WTC11 (cell line): ENCODE data around the gene TAS1R2. TPM values are rescaled to one million over a fixed set of nuclear protein-coding genes. Genes with fewer than 3 reads are reported as not detected.

Experiments
- ATAC-seq: fragments of 200-7000 bp; cut with Tn5 transposase; 2 replicates; pipeline ENCODE4 v1.10.0; 2021; ENCODE audit warnings: mild to moderate bottlenecking, moderate library complexity
- CTCF ChIA-PET: fragments of 300-600 bp; sonication (Branson Sonifier 250); formaldehyde crosslinking; loops from one replicate; lab custom pipeline; 2021; ENCODE audit warnings: antibody characterized with exemption; lab: Charles Lee
- POLR2A ChIA-PET: fragments of 350-600 bp; sonication (Branson Sonifier 250); formaldehyde crosslinking; loops from one replicate; lab custom pipeline; 2021; ENCODE audit warnings: antibody characterized with exemption; lab: Charles Lee
- DNase-seq: peaks from one replicate; pipeline ENCODE4 v3.0.0; 2021; ENCODE audit warnings: low spot score
- H3K27ac Mint-ChIP-seq: 2 replicates; pipeline ENCODE4 v1.8.0; 2021; ENCODE audit warnings: mixed read lengths
- H3K27me3 Mint-ChIP-seq: 2 replicates; pipeline ENCODE4 v1.8.0; 2021; ENCODE audit warnings: low read depth, mild to moderate bottlenecking, moderate library complexity, mixed read lengths
- H3K36me3 Mint-ChIP-seq: 2 replicates; pipeline ENCODE4 v1.8.0; 2021; ENCODE audit warnings: mixed read lengths
- H3K4me1 Mint-ChIP-seq: 2 replicates; pipeline ENCODE4 v1.8.0; 2022; ENCODE audit warnings: mixed read lengths
- H3K4me3 Mint-ChIP-seq: 2 replicates; pipeline ENCODE4 v1.8.0; 2021; ENCODE audit warnings: mild to moderate bottlenecking, moderate library complexity, mixed read lengths
- H3K9me3 Mint-ChIP-seq: 2 replicates; pipeline ENCODE4 v1.8.0; 2021; ENCODE audit warnings: mixed read lengths
- ATF3 ChIP-seq: sonication (generic); formaldehyde crosslinking; conservative IDR thresholded peaks from 2 replicates; pipeline ENCODE4 v1.8.1; 2022; ENCODE audit warnings: mild to moderate bottlenecking, missing genetic modification reagents
- CBFB ChIP-seq: sonication (generic); formaldehyde crosslinking; IDR thresholded peaks from 2 replicates; pipeline ENCODE4 v1.8.1; 2022; ENCODE audit warnings: mild to moderate bottlenecking, low read depth, missing genetic modification reagents
- CTCF ChIP-seq: fragments of 200-600 bp; IDR thresholded peaks from 2 replicates; pipeline ENCODE4 v1.8.0; 2022; ENCODE audit warnings: antibody characterized with exemption
- JAZF1 ChIP-seq: fragments of 250-450 bp; sonication (Bioruptor Pico); IDR thresholded peaks from 2 replicates; pipeline ENCODE4 v1.9.0; 2021; ENCODE audit warnings: moderate library complexity, mild to moderate bottlenecking, inconsistent platforms
- NR2C2 ChIP-seq: sonication (generic); formaldehyde crosslinking; IDR thresholded peaks from 2 replicates; pipeline ENCODE4 v1.8.0; 2022; ENCODE audit warnings: mild to moderate bottlenecking, missing genetic modification reagents
- RELA ChIP-seq: sonication (generic); formaldehyde crosslinking; IDR thresholded peaks from 2 replicates; pipeline ENCODE4 v1.8.1; 2022; ENCODE audit warnings: missing genetic modification reagents, mild to moderate bottlenecking, borderline replicate concordance
- SOX15 ChIP-seq: fragments of 250-450 bp; sonication (Bioruptor Pico); IDR thresholded peaks from 2 replicates; pipeline ENCODE4 v1.9.0; 2021; ENCODE audit warnings: mild to moderate bottlenecking
- TP53 ChIP-seq: sonication (generic); formaldehyde crosslinking; IDR thresholded peaks from 2 replicates; pipeline ENCODE4 v1.8.1; 2023; ENCODE audit warnings: mild to moderate bottlenecking, missing genetic modification reagents
- ZBTB43 ChIP-seq: sonication (generic); formaldehyde crosslinking; IDR thresholded peaks from 2 replicates; pipeline ENCODE4 v1.8.1; 2023; ENCODE audit warnings: mild to moderate bottlenecking, missing genetic modification reagents
- ZMAT4 ChIP-seq: fragments of 250-450 bp; sonication (Bioruptor Pico); IDR thresholded peaks from 2 replicates; pipeline ENCODE4 v1.9.0; 2021; ENCODE audit warnings: mild to moderate bottlenecking
- ZNF396 ChIP-seq: fragments of 250-450 bp; sonication (Bioruptor Pico); IDR thresholded peaks from 2 replicates; pipeline ENCODE4 v1.8.0; 2021; ENCODE audit warnings: mild to moderate bottlenecking, moderate library complexity, borderline replicate concordance
- total RNA-seq: library from RNA; stranded (reverse); gene quantifications from 3 replicates; pipeline ENCODE4 v1.2.3, GENCODE V29; 2021
- TF ChIP-seq, protein P1 (sequence below): sonication (generic); formaldehyde crosslinking; IDR thresholded peaks from 2 replicates; pipeline ENCODE4 v1.8.0; 2023; ENCODE audit warnings: missing genetic modification reagents, mild to moderate bottlenecking, borderline replicate concordance
- TF ChIP-seq, protein P2 (sequence below): sonication (generic); formaldehyde crosslinking; IDR thresholded peaks from 2 replicates; pipeline ENCODE4 v1.8.1; 2022; ENCODE audit warnings: mild to moderate bottlenecking, missing genetic modification reagents, moderate library complexity, borderline replicate concordance

The TAS1R2 gene
- total RNA-seq, 1 experiment from 2014 or later, result not detected

DNA sequence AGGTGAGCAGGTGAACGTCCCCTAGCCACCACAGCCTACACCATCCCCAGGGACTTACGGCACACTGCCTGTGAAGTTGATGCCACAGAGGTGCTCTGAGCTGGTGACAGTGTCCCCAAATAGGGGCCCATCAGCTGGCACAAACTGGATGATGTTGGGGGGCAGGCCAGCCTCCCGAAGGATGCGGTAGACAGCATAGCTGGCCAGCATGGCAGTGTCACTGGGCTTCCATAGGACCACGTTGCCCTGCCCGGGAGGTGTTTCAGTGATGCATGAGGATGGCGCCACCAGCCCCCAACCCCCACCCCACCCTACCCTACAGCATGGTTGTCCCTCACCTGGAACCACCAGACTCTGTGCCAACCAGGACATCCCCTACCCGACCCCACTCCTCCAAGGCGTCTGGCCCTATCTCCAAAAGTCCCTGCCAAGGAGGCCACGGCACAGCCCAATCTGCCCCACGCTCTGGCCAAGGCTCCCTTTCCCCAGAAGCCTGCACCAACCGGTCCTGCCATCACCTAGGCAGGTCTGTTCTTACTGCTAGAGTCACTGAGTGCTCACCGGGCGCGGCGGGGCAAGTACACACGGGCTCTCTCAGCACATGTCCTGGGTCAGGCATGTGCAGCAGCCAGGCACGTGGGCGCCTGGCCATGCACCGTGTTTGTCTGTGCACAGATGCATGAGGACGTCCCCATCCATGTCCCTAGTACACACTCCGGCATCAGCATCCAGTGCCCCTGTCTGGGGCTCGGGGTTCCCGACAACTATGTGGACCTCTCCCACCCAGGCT is 22.4 kb upstream of the TAS1R2 start:
- Mint-ChIP-seq H3K27ac (no peak overlapping the region), H3K36me3 (peaks cover 6% of the 10 kb centered on the region; the same call in 1 of the 2 replicates), H3K4me1 (no peaks in the 10 kb centered on the region; the same call in 1 of the 2 replicates), H3K27me3 (no peaks in the 10 kb centered on the region), H3K9me3 (no peaks in the 10 kb centered on the region), H3K4me3 (no peak overlapping the region)
- ATAC-seq (no peak), DNase-seq (no peak)
- TF ChIP-seq, protein P1, sequence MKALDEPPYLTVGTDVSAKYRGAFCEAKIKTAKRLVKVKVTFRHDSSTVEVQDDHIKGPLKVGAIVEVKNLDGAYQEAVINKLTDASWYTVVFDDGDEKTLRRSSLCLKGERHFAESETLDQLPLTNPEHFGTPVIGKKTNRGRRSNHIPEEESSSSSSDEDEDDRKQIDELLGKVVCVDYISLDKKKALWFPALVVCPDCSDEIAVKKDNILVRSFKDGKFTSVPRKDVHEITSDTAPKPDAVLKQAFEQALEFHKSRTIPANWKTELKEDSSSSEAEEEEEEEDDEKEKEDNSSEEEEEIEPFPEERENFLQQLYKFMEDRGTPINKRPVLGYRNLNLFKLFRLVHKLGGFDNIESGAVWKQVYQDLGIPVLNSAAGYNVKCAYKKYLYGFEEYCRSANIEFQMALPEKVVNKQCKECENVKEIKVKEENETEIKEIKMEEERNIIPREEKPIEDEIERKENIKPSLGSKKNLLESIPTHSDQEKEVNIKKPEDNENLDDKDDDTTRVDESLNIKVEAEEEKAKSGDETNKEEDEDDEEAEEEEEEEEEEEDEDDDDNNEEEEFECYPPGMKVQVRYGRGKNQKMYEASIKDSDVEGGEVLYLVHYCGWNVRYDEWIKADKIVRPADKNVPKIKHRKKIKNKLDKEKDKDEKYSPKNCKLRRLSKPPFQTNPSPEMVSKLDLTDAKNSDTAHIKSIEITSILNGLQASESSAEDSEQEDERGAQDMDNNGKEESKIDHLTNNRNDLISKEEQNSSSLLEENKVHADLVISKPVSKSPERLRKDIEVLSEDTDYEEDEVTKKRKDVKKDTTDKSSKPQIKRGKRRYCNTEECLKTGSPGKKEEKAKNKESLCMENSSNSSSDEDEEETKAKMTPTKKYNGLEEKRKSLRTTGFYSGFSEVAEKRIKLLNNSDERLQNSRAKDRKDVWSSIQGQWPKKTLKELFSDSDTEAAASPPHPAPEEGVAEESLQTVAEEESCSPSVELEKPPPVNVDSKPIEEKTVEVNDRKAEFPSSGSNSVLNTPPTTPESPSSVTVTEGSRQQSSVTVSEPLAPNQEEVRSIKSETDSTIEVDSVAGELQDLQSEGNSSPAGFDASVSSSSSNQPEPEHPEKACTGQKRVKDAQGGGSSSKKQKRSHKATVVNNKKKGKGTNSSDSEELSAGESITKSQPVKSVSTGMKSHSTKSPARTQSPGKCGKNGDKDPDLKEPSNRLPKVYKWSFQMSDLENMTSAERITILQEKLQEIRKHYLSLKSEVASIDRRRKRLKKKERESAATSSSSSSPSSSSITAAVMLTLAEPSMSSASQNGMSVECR (CRISPR knock-in tag), result no peak
- TF ChIP-seq ATF3 (CRISPR knock-in tag) (no peak), SOX15 (CRISPR knock-in tag) (no peak), CTCF (no peak), JAZF1 (CRISPR knock-in tag) (no peak), TP53 (CRISPR knock-in tag) (no peak)
- TF ChIP-seq, protein P2, sequence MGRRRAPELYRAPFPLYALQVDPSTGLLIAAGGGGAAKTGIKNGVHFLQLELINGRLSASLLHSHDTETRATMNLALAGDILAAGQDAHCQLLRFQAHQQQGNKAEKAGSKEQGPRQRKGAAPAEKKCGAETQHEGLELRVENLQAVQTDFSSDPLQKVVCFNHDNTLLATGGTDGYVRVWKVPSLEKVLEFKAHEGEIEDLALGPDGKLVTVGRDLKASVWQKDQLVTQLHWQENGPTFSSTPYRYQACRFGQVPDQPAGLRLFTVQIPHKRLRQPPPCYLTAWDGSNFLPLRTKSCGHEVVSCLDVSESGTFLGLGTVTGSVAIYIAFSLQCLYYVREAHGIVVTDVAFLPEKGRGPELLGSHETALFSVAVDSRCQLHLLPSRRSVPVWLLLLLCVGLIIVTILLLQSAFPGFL (CRISPR knock-in tag), result no peak
- CTCF ChIA-PET, result no interaction called here
- POLR2A ChIA-PET, result no interaction called here

DNA sequence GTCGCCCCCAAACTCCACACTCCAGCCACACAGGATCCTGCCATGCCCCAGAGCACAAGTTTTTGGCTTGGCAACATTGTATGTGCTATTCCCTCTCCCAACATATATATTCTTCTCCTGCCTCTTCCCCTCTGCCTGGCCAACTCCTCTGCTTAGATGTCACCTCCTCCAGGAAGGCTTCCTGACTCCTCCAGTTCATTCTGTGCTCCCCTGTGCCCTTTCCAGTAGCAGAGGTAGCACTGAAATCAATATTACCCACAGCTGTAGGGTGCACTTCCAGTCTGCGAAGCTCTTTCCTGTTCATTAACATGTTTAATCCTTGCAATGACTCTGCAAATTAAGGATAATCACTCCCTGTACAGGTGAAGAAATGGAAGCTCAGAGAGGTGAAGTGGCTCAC is 21.7 kb upstream of the TAS1R2 start:
- no peaks in the 10 kb centered on the region; the same call in 1 of the 2 replicates for H3K4me1 Mint-ChIP-seq
- POLR2A ChIA-PET, result no interaction called here
- no peak overlapping the region for H3K4me3 Mint-ChIP-seq
- DNase-seq (no peak), ATAC-seq (no peak)
- no peaks in the 10 kb centered on the region for H3K9me3 Mint-ChIP-seq
- no peaks in the 10 kb centered on the region for H3K27me3 Mint-ChIP-seq
- CTCF ChIA-PET, result interaction anchor here (2.0 kb wide), 1 partner anchor 32 kb away, joined by 7 read pairs; no protein-coding TSS in a partner anchor
- H3K36me3 Mint-ChIP-seq, result peaks cover 6% of the 10 kb centered on the region; the same call in 1 of the 2 replicates
- H3K27ac Mint-ChIP-seq, result no peak overlapping the region
- TF ChIP-seq ZNF396, result no peak
- TF ChIP-seq ZBTB43 (CRISPR knock-in tag), result no peak

DNA sequence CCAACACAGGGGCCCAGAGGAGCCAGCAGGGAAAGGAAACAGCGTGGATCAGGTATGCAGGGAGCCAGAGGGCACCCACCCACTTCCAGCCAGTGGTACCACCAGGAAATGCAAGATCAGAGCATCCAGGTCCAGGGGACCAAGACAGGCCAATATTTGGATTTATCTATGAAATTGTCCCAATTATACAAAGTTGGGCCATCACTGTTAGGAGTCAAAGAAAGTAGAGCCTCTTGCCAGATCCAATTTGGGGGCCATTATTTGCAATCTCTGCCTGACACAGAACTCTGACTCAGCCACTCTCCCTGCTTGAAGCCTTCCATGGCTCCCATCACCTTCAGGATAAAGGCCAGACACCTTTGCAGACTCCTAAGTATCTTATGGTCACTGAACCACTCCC is 21.1 kb upstream of the TAS1R2 start:
- Mint-ChIP-seq H3K27ac (no peak overlapping the region), H3K4me3 (no peak overlapping the region)
- CTCF ChIA-PET, result interaction anchor here (2.0 kb wide), 1 partner anchor 32 kb away, joined by 7 read pairs; no protein-coding TSS in a partner anchor

More for the DNA sequence above, 21.1 kb upstream of the TAS1R2 start:
- Mint-ChIP-seq H3K36me3 (peaks cover 6% of the 10 kb centered on the region; the same call in 1 of the 2 replicates), H3K27me3 (no peaks in the 10 kb centered on the region), H3K9me3 (no peaks in the 10 kb centered on the region), H3K4me1 (no peaks in the 10 kb centered on the region; the same call in 1 of the 2 replicates)
- ATAC-seq (no peak), DNase-seq (no peak)
- POLR2A ChIA-PET, result no interaction called here
- TF ChIP-seq NR2C2 (CRISPR knock-in tag), result no peak
- TF ChIP-seq CBFB (CRISPR knock-in tag), result no peak
- TF ChIP-seq RELA, result no peak
- TF ChIP-seq ZMAT4, result no peak
- TF ChIP-seq, all 79 proteins: peak for 0
